SU-DHL-6 (cell line): ENCODE measurements around the gene HFM1.

Experiments used
- H2AFZ ChIP-seq: fragments of 200-600 bp; sonication (generic); 2 replicates; pipeline ENCODE4 v1.6.1; 2014; ENCODE audit warnings: low read depth, mild to moderate bottlenecking, moderate library complexity, mixed read lengths, antibody characterized with exemption, low read length; ENCODE audit not compliant: severe bottlenecking
- H3F3A ChIP-seq: fragments of 200-600 bp; shearing (Covaris generic); 2 replicates; pipeline ENCODE4 v1.6.0; 2016; ENCODE audit warnings: antibody characterized with exemption, mild to moderate bottlenecking; ENCODE audit not compliant: insufficient read depth
- H3K27ac ChIP-seq: fragments of 200-600 bp; sonication (generic); 2 replicates; pipeline ENCODE4 v1.5.1; 2016; ENCODE audit warnings: low read depth, mild to moderate bottlenecking, low read length, moderate library complexity, mixed read lengths
- H3K27me3 ChIP-seq: fragments of 200-600 bp; sonication (generic), shearing (Covaris generic); 2 replicates; pipeline ENCODE4 v1.6.0; 2014; ENCODE audit warnings: mild to moderate bottlenecking, low read length
- H3K36me3 ChIP-seq: fragments of 200-600 bp; sonication (generic); 2 replicates; pipeline ENCODE4 v1.6.1; 2014; ENCODE audit warnings: mild to moderate bottlenecking, low read length, mixed read lengths
- H3K4me2 ChIP-seq: fragments of 300-600, 200-600 bp; shearing (Covaris generic), sonication (generic); 2 replicates; pipeline ENCODE4 v1.6.0; 2014; ENCODE audit warnings: low read length, low read depth, mild to moderate bottlenecking; ENCODE audit not compliant: poor library complexity, severe bottlenecking
- H3K4me3 ChIP-seq: fragments of 200-600 bp; sonication (generic); 2 replicates; pipeline ENCODE4 v1.5.1; 2014; ENCODE audit warnings: antibody characterized with exemption, low read length, mild to moderate bottlenecking, mixed read lengths; ENCODE audit not compliant: insufficient read depth, poor library complexity, severe bottlenecking
- H3K79me2 ChIP-seq: fragments of 200-600 bp; sonication (generic); 2 replicates; pipeline ENCODE4 v1.6.1; 2014; ENCODE audit warnings: mild to moderate bottlenecking, low read length, moderate library complexity; ENCODE audit not compliant: insufficient read depth
- H3K9ac ChIP-seq: fragments of 200-600 bp; sonication (generic); 2 replicates; pipeline ENCODE4 v1.7.0; 2014; ENCODE audit warnings: mild to moderate bottlenecking, low read length
- H3K9me2 ChIP-seq: fragments of 200-600 bp; sonication (generic); replicated peaks from 2 replicates; pipeline ENCODE4 v1.6.1; 2014; ENCODE audit warnings: low read length; ENCODE audit not compliant: insufficient read depth
- H3K9me3 ChIP-seq: fragments of 200-600 bp; sonication (generic); 2 replicates; pipeline ENCODE4 v1.6.1; 2014; ENCODE audit warnings: low read length, mixed read lengths; ENCODE audit not compliant: insufficient read depth
- H4K20me1 ChIP-seq: fragments of 200-600 bp; sonication (generic); 2 replicates; pipeline ENCODE4 v1.6.1; 2014; ENCODE audit warnings: low read depth, mild to moderate bottlenecking, antibody characterized with exemption, low read length, moderate library complexity, mixed read lengths
- CTCF ChIP-seq: fragments of 200-600 bp; sonication (generic); IDR thresholded peaks from one replicate; pipeline ENCODE4 v1.5.1; 2017; ENCODE audit warnings: antibody characterized with exemption, mild to moderate bottlenecking, low read length, moderate library complexity; ENCODE audit not compliant: insufficient read depth, poor library complexity, severe bottlenecking
- EZH2phosphoT487 ChIP-seq: fragments of 200-600 bp; sonication (generic), shearing (Covaris generic); conservative IDR thresholded peaks from 2 replicates; pipeline ENCODE4 v1.6.1; 2018; ENCODE audit warnings: mild to moderate bottlenecking, antibody characterized with exemption, low read length, moderate library complexity, mixed read lengths

HFM1 gene

DNA sequence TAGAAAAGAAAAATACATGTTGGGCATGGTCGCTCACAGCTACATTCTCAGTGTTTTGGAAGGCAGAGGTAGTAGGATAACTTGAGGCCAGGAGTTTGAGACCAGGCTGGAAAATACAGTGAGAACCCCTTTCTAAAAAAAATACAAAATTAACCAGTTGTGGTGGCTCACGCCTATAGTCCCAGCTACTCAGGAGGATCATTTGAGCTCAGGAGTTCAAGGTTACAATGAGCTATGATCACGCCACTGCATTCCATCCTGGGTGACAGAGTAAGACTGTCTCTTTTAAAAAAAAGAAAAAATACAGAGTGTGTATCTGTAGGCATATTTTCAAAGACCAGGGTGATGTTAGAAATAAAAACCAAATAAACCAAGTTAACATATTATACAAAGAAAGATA is 57.8 kb downstream of the HFM1 start:
- no peak overlapping the region for H2AFZ ChIP-seq
- H3K4me2 ChIP-seq, result no peak overlapping the region
- no peaks in the 10 kb centered on the region for H3K79me2 ChIP-seq

DNA sequence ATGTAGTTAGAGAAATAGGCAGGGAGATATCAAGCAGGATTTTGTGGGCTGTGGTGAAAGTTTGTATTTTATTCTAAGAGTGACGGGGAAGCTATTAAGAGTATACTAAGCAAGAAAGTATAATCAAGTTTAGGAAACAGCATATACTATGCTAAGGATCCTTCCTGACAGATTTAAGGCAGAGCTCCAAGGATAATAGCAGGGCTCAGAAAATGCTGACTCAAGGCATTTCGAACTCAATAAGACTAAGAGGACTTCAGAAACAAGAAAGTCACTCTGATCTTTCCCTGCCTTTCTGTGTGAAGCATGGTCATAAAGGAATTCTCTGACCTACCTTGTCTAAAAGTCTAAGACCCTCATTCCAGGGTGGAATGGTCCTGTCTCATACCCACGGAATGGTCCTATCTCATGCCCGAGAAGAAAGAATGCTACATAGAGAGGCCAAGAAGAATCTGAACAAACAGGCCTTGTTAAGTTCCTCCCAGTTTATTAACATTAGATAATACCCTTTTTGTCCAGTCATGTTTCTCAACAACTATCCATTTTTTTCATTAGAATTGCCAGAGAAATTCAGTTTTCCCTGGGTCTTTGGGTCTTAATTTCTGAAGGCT is 59.1 kb downstream of the HFM1 start:
- Histone ChIP-seq H3K79me2 (no peaks in the 10 kb centered on the region), H4K20me1 (no peaks in the 10 kb centered on the region), H3K9me2 (no peaks in the 10 kb centered on the region), H3K27ac (no peak overlapping the region), H3K9ac (no peak overlapping the region), H3K4me3 (no peak overlapping the region), H3K27me3 (no peaks in the 10 kb centered on the region), H3F3A (no peaks in the 10 kb centered on the region), H2AFZ (no peak overlapping the region), H3K9me3 (no peaks in the 10 kb centered on the region), H3K4me2 (no peak overlapping the region), H3K36me3 (no peaks in the 10 kb centered on the region)
- no peak for TF ChIP-seq CTCF
- TF ChIP-seq EZH2phosphoT487, result no peak

More for the DNA sequence above, 57.8 kb downstream of the HFM1 start:
- Histone ChIP-seq H3K9me3 (no peaks in the 10 kb centered on the region), H3K36me3 (no peaks in the 10 kb centered on the region), H3K9ac (no peak overlapping the region), H3K27ac (no peak overlapping the region), H3K4me3 (no peak overlapping the region), H4K20me1 (no peaks in the 10 kb centered on the region), H3K27me3 (no peaks in the 10 kb centered on the region), H3K9me2 (no peaks in the 10 kb centered on the region), H3F3A (no peaks in the 10 kb centered on the region)
- TF ChIP-seq CTCF (no peak), EZH2phosphoT487 (no peak)

DNA sequence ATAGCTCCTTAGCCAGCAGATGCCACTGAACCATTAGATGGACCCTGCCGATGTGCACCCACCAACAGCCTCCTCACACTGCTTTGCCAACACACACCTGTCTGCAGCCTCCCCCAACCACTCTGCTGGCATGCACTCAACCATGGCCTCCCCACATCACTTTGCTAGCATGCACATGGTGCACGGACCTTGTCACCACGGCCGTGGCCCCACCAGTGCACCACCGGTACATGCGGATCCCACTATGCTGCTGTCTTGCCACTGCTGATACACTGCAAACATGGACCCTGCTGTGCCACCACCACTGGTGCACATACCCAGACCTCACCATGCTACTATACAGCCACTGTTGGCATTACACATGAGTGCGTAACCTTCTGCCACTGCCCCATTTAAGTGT is 66.1 kb downstream of the HFM1 start:
- no peaks in the 10 kb centered on the region for H3K79me2 ChIP-seq
- no peak overlapping the region for H2AFZ ChIP-seq
- H3K4me2 ChIP-seq, result no peak overlapping the region
- no peaks in the 10 kb centered on the region for H3F3A ChIP-seq
- H3K9me3 ChIP-seq, result no peaks in the 10 kb centered on the region
- TF ChIP-seq EZH2phosphoT487 (no peak), CTCF (no peak)
- no peak overlapping the region for H3K9ac ChIP-seq
- no peak overlapping the region for H3K27ac ChIP-seq
- no peaks in the 10 kb centered on the region for H3K27me3 ChIP-seq
- no peak overlapping the region for H3K4me3 ChIP-seq
- no peaks in the 10 kb centered on the region for H4K20me1 ChIP-seq
- H3K36me3 ChIP-seq, result no peaks in the 10 kb centered on the region
- no peaks in the 10 kb centered on the region for H3K9me2 ChIP-seq
